Adrenal gland (tissue), 12 donors: ENCODE data around the gene PABPC1L. TPM values are rescaled to one million over a fixed set of nuclear protein-coding genes. Genes with fewer than 3 reads are reported as not detected.

Experiments
- DNase-seq, 7 donors: peaks; one replicate each; pipeline ENCODE4 v3.0.0-alpha.2; 2019 to 2020
- H3K27ac ChIP-seq, 5 donors: fragments of 200-600 bp; sonication (generic) in 4 of 5; 1 replicate in 3 of 5; 2 replicates in 2 of 5; pipeline versions ENCODE4 v1.5.1 to v1.8.0; 2016 to 2020; ENCODE audit warnings: mild to moderate bottlenecking in 1 of 5
- H3K27me3 ChIP-seq: fragments of 200-600 bp; 2 replicates; pipeline ENCODE4 v1.8.0; 2021
- H3K36me3 ChIP-seq, 2 donors: fragments of 200-600 bp; replicated peaks in 1 of 2; 1 replicate in 1 of 2; 2 replicates in 1 of 2; pipeline versions ENCODE4 v1.5.1 to v1.8.0; 2018 to 2022
- H3K4me1 ChIP-seq, 2 donors: fragments of 200-600 bp; replicated peaks in 1 of 2; 1 replicate in 1 of 2; 2 replicates in 1 of 2; pipeline versions ENCODE4 v1.5.1 to v1.8.0; 2018 to 2021
- H3K4me3 ChIP-seq, 4 donors: fragments of 200-600 bp; sonication (generic) in 3 of 4; one replicate each; pipeline ENCODE4 v1.5.1; 2016 to 2018
- H3K9me3 ChIP-seq, 3 donors: fragments of 200-600 bp; sonication (generic) in 1 of 3; replicated peaks in 1 of 3; 1 replicate in 2 of 3; 2 replicates in 1 of 3; pipeline versions ENCODE4 v1.5.1 to v1.8.0; 2016 to 2021
- POLR2A ChIP-seq, 2 donors: fragments of 450-650 bp; IDR thresholded peaks; one replicate each; pipeline ENCODE4 v1.6.1; 2017; ENCODE audit warnings: antibody characterized with exemption in 2 of 2, mild to moderate bottlenecking in 2 of 2, moderate library complexity in 1 of 2
- WGBS, 4 donors: extraction: QIAGEN DNeasy Blood & Tissue Kit in 2 of 4; methylation state at CpG; one replicate each; pipeline versions ENCODE4 v1.1.5 to v1.1.7; 2013 to 2017; 5-methylcytosine and 5-hydroxymethylcytosine counted together
- intact Hi-C, 2 donors: fragments of 100-400 bp; cut with DNase I; formaldehyde crosslinking; loops; one replicate each; pipeline versions ENCODE4 v1.14.1 to v1.15.0; 2022 to 2023
- polyA plus RNA-seq, 3 donors: library from polyadenylated mRNA; stranded (reverse); fragments of 200-250 nt in 2 of 3; fragments of 350-450 nt in 1 of 3; fragmentation: Illumina TruSeq in 1 of 3; extraction: RNeasy Lipid Tissue Mini Kit (QIAGEN cat#74804) in 1 of 3; gene quantifications; one replicate each; pipeline ENCODE4 v1.2.3, GENCODE V29; 2013 to 2014
- total RNA-seq, 9 donors: library from RNA; depleted of rRNA in 4 of 9; stranded (reverse); fragments of >200 nt in 4 of 9; fragments of 120-200 nt in 1 of 9; fragmentation: NEBNext Ultra II Directional in 1 of 9; extraction: Animal tissue kit (Norgen Biotek cat#: 25700) in 1 of 9; gene quantifications; one replicate each; pipeline versions ENCODE4 v1.1.0 to v1.2.4, GENCODE V29; 2013 to 2023
- TF ChIP-seq, protein P1 (sequence below), 6 experiments: fragments of 450-650 bp in 4 of 6; fragments of 200-600 bp in 2 of 6; sonication (generic) in 1 of 6; IDR thresholded peaks; 1 replicate in 5 of 6; 2 replicates in 1 of 6; pipeline versions ENCODE4 v1.5.1 to v1.8.0; 2016 to 2021; ENCODE audit warnings: antibody characterized with exemption in 6 of 6, mild to moderate bottlenecking in 2 of 6, moderate library complexity in 1 of 6
- donor health status: healthy with polysubstance abuse.
- donor health status: Bipolar disorder and iron deficiency.
- donor health status: DM: yes; HTN: yes; CAD: no.
- donor health status: DM: no; HTN: no; CAD: no.
- donor health status: DM: no; HTN: no; CAD: no.
- donor health status: DM: yes; HTN: yes; CAD: no.

Gene PABPC1L
- total and polyA plus RNA-seq, 12 donors: 2.8 to 90.3 (median 13.1) TPM

DNA sequence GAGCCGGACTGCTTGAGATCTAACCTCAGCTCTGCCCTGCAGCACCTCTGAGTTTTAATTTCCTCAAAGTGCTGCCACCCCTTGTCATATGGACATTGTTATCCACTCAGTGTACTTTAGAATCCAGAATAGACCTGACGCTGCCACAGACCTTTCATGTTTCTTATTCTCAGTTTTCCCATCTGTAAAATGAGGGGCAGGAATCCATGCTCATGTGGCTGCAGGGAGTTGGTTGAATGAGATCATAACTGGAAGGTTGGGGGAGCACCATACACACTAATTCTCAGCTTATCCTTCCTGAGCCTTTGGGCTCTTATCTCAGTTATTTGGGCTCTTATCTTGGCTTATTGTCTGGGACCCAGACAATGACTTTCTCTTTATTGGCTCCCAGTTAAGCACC lies 2.3 kb downstream of the PABPC1L start:
- Histone ChIP-seq H3K27me3 (no peaks in the 10 kb centered on the region), H3K4me1 (peaks cover 5 to 13% of the 10 kb centered on the region in 2 donors), H3K4me3 (no peak overlapping the region), H3K9me3 (no peaks in the 10 kb centered on the region), H3K36me3 (peaks cover 0 to 11% of the 10 kb centered on the region in 2 donors), H3K27ac (no peak overlapping the region)
- WGBS, 4 donors: 92 to 100% (median 98%) methylated on average over 2 of the region's 2 CpGs
- TF ChIP-seq, protein P1, sequence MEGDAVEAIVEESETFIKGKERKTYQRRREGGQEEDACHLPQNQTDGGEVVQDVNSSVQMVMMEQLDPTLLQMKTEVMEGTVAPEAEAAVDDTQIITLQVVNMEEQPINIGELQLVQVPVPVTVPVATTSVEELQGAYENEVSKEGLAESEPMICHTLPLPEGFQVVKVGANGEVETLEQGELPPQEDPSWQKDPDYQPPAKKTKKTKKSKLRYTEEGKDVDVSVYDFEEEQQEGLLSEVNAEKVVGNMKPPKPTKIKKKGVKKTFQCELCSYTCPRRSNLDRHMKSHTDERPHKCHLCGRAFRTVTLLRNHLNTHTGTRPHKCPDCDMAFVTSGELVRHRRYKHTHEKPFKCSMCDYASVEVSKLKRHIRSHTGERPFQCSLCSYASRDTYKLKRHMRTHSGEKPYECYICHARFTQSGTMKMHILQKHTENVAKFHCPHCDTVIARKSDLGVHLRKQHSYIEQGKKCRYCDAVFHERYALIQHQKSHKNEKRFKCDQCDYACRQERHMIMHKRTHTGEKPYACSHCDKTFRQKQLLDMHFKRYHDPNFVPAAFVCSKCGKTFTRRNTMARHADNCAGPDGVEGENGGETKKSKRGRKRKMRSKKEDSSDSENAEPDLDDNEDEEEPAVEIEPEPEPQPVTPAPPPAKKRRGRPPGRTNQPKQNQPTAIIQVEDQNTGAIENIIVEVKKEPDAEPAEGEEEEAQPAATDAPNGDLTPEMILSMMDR (IDR thresholded peaks at IDR 0.05): no peak
- TF ChIP-seq POLR2A (IDR thresholded peaks at IDR 0.05): no peak
- DNase-seq: no peak
- intact Hi-C loops: no loop called here

DNA sequence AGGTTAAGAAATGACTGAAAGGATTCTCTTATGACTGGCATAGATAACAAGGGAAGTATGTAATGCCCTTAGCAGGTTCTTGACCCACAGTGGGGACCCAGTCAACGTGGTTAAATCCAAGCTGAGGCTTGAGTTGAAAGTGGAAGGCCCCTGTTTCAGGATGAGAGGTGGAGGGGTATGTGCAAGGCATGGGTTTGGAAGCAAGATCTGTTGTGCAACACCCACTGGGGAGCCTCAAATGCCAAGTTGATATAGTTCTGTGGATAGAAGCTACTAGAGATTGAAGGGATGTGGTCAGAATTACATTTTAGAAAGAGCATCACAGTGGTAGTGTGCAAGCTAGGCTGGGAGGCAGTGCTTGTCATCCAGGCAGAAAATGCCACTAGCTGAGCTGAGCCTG lies 5.1 kb downstream of the PABPC1L start:
- TF ChIP-seq, protein P1 (IDR thresholded peaks at IDR 0.05): no peak
- no peak for TF ChIP-seq POLR2A (IDR thresholded peaks at IDR 0.05)
- 38 to 56% (median 48%) methylated on average over 1 of the region's 1 CpG for WGBS, 4 donors
- H3K36me3 ChIP-seq: no peaks in the 10 kb centered on the region
- DNase-seq: no peak
- H3K9me3 ChIP-seq: no peaks in the 10 kb centered on the region
- no peak overlapping the region for H3K4me3 ChIP-seq
- no peak overlapping the region for H3K27ac ChIP-seq
- H3K27me3 ChIP-seq: no peaks in the 10 kb centered on the region
- peaks cover 4 to 8% of the 10 kb centered on the region in 2 donors for H3K4me1 ChIP-seq
- intact Hi-C loops: no loop called here

DNA sequence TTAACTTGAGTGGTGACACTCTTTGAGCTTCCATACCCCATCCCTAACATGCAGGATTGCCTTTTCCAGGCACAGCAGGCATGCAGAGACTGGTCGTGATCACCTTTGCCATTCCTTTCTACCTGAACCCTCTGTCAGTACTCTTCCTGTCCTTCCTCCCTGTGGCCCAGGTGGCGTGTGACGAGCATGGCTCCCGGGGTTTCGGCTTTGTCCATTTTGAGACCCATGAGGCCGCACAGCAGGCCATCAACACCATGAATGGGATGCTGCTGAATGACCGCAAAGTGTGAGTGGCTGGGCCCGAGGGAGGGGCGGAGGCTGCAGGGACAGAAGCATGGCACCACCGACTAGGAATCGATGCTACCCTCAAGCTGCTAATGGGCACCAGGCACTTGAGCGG lies 6.7 kb downstream of the PABPC1L start:
- WGBS, 4 donors: 95 to 98% (median 96%) methylated on average over 12 of the region's 12 CpGs
- TF ChIP-seq POLR2A (IDR thresholded peaks at IDR 0.05): no peak
- TF ChIP-seq, protein P1 (IDR thresholded peaks at IDR 0.05): no peak

GRCh38 chr20:44917399-44917798 lies 7.5 kb downstream of the PABPC1L start:
- Histone ChIP-seq H3K4me3 (no peak overlapping the region), H3K36me3 (no peaks in the 10 kb centered on the region), H3K27ac (no peak overlapping the region), H3K9me3 (no peaks in the 10 kb centered on the region), H3K4me1 (no peaks in the 10 kb centered on the region), H3K27me3 (no peaks in the 10 kb centered on the region)
- TF ChIP-seq, protein P1 (IDR thresholded peaks at IDR 0.05): no peak
- TF ChIP-seq POLR2A (IDR thresholded peaks at IDR 0.05): no peak
- 98 to 100% (median 99%) methylated on average over 2 of the region's 2 CpGs for WGBS, 4 donors
- intact Hi-C loops: no loop called here
- DNase-seq: no peak

More for the DNA sequence above, 6.7 kb downstream of the PABPC1L start:
- DNase-seq: no peak
- intact Hi-C loops: no loop called here
- Histone ChIP-seq H3K4me1 (no peaks in the 10 kb centered on the region), H3K27ac (no peak overlapping the region), H3K4me3 (no peak overlapping the region), H3K27me3 (no peaks in the 10 kb centered on the region), H3K9me3 (no peaks in the 10 kb centered on the region), H3K36me3 (no peaks in the 10 kb centered on the region)
